Activated CD8-positive, alpha-beta memory T cell treated with anti-CD3 and anti-CD28 coated beads, Interleukin-2, amount 10 ng/mL, durations not matched to agents 7 days and 5 days (primary cell): ENCODE data around the gene NLRP10. TPM values are rescaled to one million over a fixed set of nuclear protein-coding genes. Genes with fewer than 3 reads are reported as not detected.

ENCODE experiments used
- ATAC-seq: fragments of 150-1000 bp; cut with Tn5 transposase; one replicate; pipeline ENCODE4 v1.10.0; 2021; ENCODE audit warnings: moderate library complexity
- CTCF ChIA-PET: fragments of 350-600 bp; sonication (Branson Sonifier 250); formaldehyde crosslinking; loops from one replicate; lab custom pipeline; 2021; ENCODE audit warnings: antibody characterized with exemption; lab: Charles Lee
- DNase-seq: peaks from one replicate; pipeline ENCODE4 v3.0.0-alpha.2; 2020
- H3K27ac Mint-ChIP-seq: one replicate; pipeline ENCODE4 v1.8.0; 2021; ENCODE audit warnings: mild to moderate bottlenecking, mixed read lengths
- H3K27me3 Mint-ChIP-seq: one replicate; pipeline ENCODE4 v1.8.0; 2021; ENCODE audit warnings: mixed read lengths
- H3K36me3 Mint-ChIP-seq: one replicate; pipeline ENCODE4 v1.8.0; 2021; ENCODE audit warnings: mild to moderate bottlenecking, mixed read lengths
- H3K4me1 Mint-ChIP-seq: one replicate; pipeline ENCODE4 v1.8.0; 2021; ENCODE audit warnings: mixed read lengths
- H3K4me3 Mint-ChIP-seq: one replicate; pipeline ENCODE4 v1.8.0; 2021; ENCODE audit warnings: mild to moderate bottlenecking, moderate library complexity, mixed read lengths
- H3K9me3 Mint-ChIP-seq: one replicate; pipeline ENCODE4 v1.8.0; 2022; ENCODE audit warnings: low read depth, mixed read lengths
- total RNA-seq, 2 experiments: library from RNA; stranded (reverse); gene quantifications; one replicate each; pipeline ENCODE4 v1.2.3, GENCODE V29; 2021

Gene NLRP10
- total RNA-seq, 2 experiments from 2014 or later = not detected

DNA sequence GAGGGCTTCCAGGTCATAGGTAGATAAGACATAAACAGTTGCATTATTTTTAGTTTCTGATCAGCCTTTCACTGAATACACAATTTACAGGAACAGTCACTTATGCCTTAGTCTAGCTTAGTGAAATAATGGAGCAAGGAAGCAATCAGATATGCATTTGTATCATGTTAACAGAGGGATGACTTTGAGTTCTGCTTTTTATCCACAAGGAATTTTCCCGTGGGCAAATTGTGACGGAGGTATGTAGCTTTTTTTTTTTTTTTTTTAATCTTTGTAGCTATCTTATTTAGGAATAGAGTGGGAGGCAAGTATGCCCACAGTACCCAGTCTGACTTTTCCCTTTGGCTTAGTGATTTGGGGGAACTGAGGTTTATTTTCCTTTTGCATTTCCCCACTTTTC is 3.4 kb upstream of the NLRP10 start:
- DNase-seq (no peak), ATAC-seq (no peak)
- H3K27ac Mint-ChIP-seq = no peak overlapping the region
- CTCF ChIA-PET = interaction anchor here (1.0 to 1.1 kb wide), 2 partner anchors 64 to 130 kb away, joined by 3 read pairs; no protein-coding TSS in a partner anchor
- no peaks in the 10 kb centered on the region for H3K4me1 Mint-ChIP-seq
- no peaks in the 10 kb centered on the region for H3K9me3 Mint-ChIP-seq
- H3K36me3 Mint-ChIP-seq = no peaks in the 10 kb centered on the region
- H3K27me3 Mint-ChIP-seq = peaks cover 21% of the 10 kb centered on the region
- no peak overlapping the region for H3K4me3 Mint-ChIP-seq

DNA sequence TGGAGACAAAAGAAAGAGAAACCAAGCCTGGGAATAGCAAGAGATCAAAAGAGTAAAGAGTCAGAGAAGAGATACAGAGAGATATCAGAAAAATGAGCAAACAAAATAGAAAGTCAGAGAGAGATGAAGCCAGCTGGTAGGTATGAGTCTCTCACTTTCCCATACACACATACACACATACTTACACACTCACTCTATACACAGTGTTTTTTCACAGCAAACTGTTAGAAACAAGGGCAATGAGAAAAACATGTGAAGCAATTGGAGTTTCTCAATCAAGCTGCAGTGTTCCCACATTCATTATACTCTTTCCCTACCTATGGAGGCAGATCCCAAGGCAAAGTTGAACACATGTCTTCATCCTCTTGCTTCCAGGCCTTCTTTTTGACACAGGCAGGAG is 2.6 kb upstream of the NLRP10 start:
- no peak for DNase-seq
- CTCF ChIA-PET = interaction anchor here (1.0 kb wide), 1 partner anchor 131 kb away, joined by 3 read pairs; no protein-coding TSS in a partner anchor
- Mint-ChIP-seq H3K4me1 (no peaks in the 10 kb centered on the region), H3K36me3 (no peaks in the 10 kb centered on the region), H3K9me3 (no peaks in the 10 kb centered on the region), H3K27me3 (peaks cover 18% of the 10 kb centered on the region), H3K4me3 (no peak overlapping the region), H3K27ac (no peak overlapping the region)
- ATAC-seq = no peak

DNA sequence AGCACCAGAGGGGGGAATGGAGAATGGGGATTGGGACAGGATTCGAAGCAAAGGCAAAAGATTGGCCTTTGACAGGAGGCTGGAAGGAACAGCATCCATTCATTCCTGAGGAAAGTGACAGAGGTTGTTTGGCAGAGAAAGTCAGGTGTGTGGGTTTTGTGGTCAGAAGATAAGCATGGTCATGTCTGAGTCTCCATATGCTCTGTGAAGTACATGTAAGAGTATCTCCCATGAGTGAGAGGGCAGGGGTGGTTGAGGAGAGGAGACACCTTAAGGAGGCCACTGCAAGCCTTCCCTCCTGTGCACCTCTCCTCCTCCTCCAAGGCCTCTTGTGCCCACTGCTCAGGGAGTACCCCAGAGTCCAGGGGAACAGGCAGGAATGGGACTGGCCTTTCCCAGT is 1.9 kb upstream of the NLRP10 start:
- no peak for DNase-seq
- no peaks in the 10 kb centered on the region for H3K4me1 Mint-ChIP-seq
- no peak for ATAC-seq
- H3K36me3 Mint-ChIP-seq = no peaks in the 10 kb centered on the region
- H3K9me3 Mint-ChIP-seq = no peaks in the 10 kb centered on the region
- CTCF ChIA-PET = no interaction called here
- H3K4me3 Mint-ChIP-seq = no peak overlapping the region
- H3K27ac Mint-ChIP-seq = no peak overlapping the region
- H3K27me3 Mint-ChIP-seq = peaks cover 18% of the 10 kb centered on the region

DNA sequence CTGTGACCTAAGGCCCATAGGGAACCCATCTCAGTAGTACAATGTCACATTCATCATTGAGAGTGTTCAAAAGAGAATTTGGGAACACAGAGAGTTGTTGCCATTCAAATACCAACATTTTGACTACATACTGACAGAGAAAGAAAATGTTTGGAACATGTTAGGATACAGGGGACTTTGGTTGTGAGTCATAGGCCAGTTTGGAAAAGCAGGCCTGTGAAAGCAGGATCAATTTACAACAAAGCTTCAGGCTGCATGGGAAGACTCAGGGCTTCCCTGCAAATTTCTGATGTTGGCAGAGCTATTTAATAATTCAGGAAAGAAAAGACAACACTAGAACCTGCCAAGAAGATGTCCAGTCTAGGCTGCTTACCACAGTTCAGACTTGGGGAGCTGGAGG is 374 bp downstream of the NLRP10 start:
- Mint-ChIP-seq H3K4me1 (no peaks in the 10 kb centered on the region), H3K9me3 (no peaks in the 10 kb centered on the region), H3K27me3 (peaks cover 17% of the 10 kb centered on the region), H3K4me3 (no peak overlapping the region), H3K27ac (no peak overlapping the region), H3K36me3 (no peaks in the 10 kb centered on the region)
- DNase-seq (no peak), ATAC-seq (no peak)
- CTCF ChIA-PET = no interaction called here

DNA sequence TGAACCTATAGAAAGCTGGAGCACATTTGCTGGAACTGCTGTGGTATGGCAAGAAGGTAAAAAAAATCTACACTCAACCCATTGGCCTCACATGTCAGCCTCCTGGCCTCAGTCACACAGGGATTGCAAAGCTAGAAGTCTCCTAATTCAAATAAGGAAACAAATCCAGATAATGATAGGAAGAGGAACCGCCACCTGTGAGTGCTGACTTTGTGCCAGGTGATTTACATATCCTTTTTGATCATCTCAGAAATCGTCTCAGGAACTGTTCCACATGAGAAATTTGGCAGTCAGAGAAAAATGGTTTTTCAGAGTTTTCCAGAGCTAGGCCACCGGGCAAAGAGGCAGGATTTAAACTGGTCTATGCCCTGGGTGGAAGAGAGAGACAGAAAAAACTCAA is 986 bp downstream of the NLRP10 start:
- H3K4me3 Mint-ChIP-seq = no peak overlapping the region
- no peaks in the 10 kb centered on the region for H3K36me3 Mint-ChIP-seq
- ATAC-seq = no peak
- no peaks in the 10 kb centered on the region for H3K9me3 Mint-ChIP-seq
- peaks cover 18% of the 10 kb centered on the region for H3K27me3 Mint-ChIP-seq
- no peak for DNase-seq
- no peaks in the 10 kb centered on the region for H3K4me1 Mint-ChIP-seq
- no peak overlapping the region for H3K27ac Mint-ChIP-seq
- CTCF ChIA-PET = no interaction called here

DNA sequence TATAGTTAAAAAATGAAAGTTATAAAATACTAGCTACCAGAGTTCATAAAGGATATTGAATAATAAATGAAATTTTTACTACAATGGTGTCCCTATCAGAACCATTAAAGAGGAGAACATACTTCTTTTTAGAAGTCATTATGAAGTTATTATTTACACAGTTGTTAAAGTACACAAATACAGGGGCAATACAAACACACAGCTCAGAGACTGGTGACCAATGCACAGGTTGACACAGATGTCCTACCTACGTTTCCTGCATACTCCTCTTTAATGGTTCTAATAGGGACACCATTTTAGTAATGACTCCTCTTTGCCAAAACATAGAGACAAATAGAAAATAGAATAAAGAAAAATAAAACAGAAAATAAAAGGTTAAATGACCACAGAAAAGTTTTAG is 10.1 kb downstream of the NLRP10 start:
- Mint-ChIP-seq H3K4me1 (no peaks in the 10 kb centered on the region), H3K27ac (no peak overlapping the region), H3K36me3 (no peaks in the 10 kb centered on the region), H3K9me3 (no peaks in the 10 kb centered on the region), H3K4me3 (no peak overlapping the region), H3K27me3 (peaks cover 21% of the 10 kb centered on the region)
- CTCF ChIA-PET = no interaction called here
- ATAC-seq (no peak), DNase-seq (no peak)

DNA sequence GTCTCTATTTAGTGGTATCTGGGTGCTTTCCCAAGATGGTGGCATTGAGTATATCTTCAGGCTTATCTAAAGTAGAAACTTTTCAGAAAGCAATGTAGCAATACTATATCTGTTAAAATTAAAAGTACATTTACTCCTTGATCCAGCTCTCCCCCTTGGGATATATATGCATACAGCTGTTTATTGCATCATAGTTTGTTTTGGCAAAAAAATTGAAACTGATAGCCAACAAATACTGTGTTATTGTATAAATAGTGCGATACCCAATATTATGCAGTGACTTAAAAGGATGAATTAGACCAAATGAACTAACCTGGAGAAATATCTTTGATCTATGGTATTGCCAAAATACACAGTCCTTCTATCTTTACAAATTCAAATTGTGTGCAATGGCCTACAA is 15.3 kb downstream of the NLRP10 start:
- Mint-ChIP-seq H3K36me3 (no peaks in the 10 kb centered on the region), H3K27me3 (peaks cover 18% of the 10 kb centered on the region), H3K4me1 (no peaks in the 10 kb centered on the region), H3K27ac (no peak overlapping the region), H3K9me3 (no peaks in the 10 kb centered on the region), H3K4me3 (no peak overlapping the region)
- ATAC-seq = no peak
- CTCF ChIA-PET = no interaction called here
- no peak for DNase-seq

DNA sequence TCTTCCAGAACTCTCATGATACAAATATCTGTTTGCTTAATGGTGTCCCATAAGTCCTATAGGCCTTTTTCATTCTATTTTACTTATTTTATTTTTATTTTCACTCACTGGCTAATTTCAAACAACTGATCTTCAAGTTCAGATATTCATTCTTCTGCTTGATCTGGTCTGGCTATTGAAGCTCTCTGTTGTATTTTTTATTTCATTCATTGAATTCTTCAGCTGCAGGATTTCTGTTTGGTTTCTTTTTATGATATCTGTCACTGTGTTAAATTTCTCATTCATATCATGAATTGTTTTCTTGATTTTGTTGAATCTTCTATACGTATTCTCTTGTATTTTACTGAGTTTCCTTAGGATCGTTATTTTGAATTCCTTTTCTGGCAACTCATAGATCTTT is 21.1 kb downstream of the NLRP10 start:
- Mint-ChIP-seq H3K4me1 (no peaks in the 10 kb centered on the region), H3K4me3 (no peak overlapping the region), H3K36me3 (no peaks in the 10 kb centered on the region), H3K27me3 (peaks cover 11% of the 10 kb centered on the region), H3K27ac (no peak overlapping the region), H3K9me3 (peaks cover 3% of the 10 kb centered on the region)
- DNase-seq = no peak
- ATAC-seq = no peak
- CTCF ChIA-PET = no interaction called here

DNA sequence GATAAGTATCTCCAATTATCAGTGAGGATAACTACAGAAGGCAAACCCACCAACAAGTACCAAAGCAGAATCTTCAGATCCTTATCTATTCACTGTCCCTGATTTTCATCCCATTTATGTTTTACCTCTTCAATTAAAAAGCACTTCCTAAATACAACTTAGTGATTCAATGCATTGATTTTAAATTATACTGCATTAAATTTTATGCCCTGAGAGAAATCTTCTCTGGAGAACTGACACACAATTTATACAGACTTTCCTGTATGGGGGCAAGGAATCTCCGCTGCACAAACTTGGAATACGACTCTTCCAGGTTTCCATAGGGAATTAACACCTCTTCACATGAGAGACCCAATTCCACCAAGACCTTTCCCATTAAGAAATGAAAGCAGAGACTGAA is 23.6 kb downstream of the NLRP10 start, which contains the start of gene OR10A3:
OR10A3 (minus strand) TSS at position 101 of the 400 bp plus-strand sequence. CDS start 2,188 bp downstream, outside the sequence.
- Mint-ChIP-seq H3K36me3 (no peaks in the 10 kb centered on the region), H3K9me3 (peaks cover 3% of the 10 kb centered on the region), H3K27me3 (peaks cover 4% of the 10 kb centered on the region), H3K4me3 (no peak within 1 kb of the TSS), H3K27ac (no peak within 1 kb of the TSS), H3K4me1 (no peaks in the 10 kb centered on the region)
- CTCF ChIA-PET = no interaction called here
- DNase-seq (no peak), ATAC-seq (no peak)

DNA sequence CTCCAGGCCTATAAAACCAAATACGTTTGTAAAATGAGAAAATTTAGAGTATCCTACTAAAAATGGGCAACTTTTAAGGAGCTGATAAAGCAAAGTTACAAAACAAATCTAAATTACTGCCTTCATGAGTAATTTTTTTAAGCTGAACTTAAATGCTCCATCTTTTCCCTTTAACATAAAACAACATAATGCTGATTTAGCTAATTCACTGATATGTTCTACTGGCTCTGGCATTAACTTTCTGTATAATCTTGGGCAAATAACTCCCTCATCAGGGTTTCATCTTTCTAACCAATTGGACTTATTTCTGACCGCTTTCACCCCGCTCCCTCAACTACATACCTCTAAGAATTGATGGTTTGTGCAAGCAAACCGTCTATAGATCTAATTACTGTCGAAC is 24.1 kb downstream of the NLRP10 start:
- Mint-ChIP-seq H3K4me1 (no peaks in the 10 kb centered on the region), H3K9me3 (peaks cover 3% of the 10 kb centered on the region), H3K27me3 (peaks cover 4% of the 10 kb centered on the region), H3K36me3 (no peaks in the 10 kb centered on the region), H3K27ac (no peak overlapping the region), H3K4me3 (no peak overlapping the region)
- CTCF ChIA-PET = no interaction called here
- ATAC-seq (no peak), DNase-seq (no peak)

DNA sequence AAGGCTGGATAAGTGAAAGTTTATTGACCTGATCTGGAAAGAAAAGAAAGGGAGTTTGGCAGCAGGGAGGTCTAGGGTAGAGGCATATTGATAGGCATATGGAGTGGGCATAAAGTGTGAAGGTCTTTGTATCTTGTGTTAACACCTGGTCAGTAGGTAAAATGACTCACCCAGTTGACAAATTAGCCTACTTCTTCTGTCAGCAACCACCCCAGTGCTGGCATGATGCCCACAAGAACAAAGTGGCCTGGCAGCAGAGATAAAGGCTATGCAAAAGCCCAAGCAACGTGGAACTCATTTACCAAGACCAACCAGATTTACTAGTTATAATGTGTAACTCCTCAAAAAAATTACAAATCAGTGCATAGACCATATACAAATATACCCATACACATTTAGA is 28.6 kb downstream of the NLRP10 start:
- Mint-ChIP-seq H3K27ac (no peak overlapping the region), H3K4me3 (no peak overlapping the region), H3K27me3 (peaks cover 12% of the 10 kb centered on the region), H3K4me1 (no peaks in the 10 kb centered on the region), H3K36me3 (no peaks in the 10 kb centered on the region), H3K9me3 (no peaks in the 10 kb centered on the region)
- no peak for ATAC-seq
- CTCF ChIA-PET = no interaction called here
- no peak for DNase-seq

DNA sequence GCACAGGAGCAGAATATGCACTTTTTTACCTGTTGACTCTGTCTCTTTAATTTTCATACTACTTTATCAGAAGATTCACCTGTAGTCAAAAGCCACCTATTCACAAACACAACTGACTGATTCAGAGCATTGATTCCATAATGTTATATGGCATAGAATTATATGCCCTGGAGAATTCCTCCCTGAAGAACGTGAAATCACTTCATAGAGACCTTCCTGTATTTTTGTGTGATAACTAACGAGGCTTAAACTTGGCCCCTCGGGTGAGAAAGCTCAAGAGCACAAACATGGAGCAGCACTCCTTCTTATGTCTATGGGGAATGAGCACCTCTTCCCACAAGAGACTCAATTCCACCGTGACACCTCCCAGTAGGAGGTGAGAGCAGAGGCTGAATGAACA is 34.1 kb downstream of the NLRP10 start, which contains the start of gene OR10A6:
OR10A6 (minus strand) TSS at position 101 of the 400 bp plus-strand sequence. CDS start 2,606 bp downstream, outside the sequence.
- Mint-ChIP-seq H3K4me3 (no peak within 1 kb of the TSS), H3K27ac (no peak within 1 kb of the TSS), H3K27me3 (peaks cover 10% of the 10 kb centered on the region), H3K36me3 (no peaks in the 10 kb centered on the region), H3K9me3 (no peaks in the 10 kb centered on the region), H3K4me1 (no peaks in the 10 kb centered on the region)
- CTCF ChIA-PET = no interaction called here
- DNase-seq (no peak), ATAC-seq (no peak)

DNA sequence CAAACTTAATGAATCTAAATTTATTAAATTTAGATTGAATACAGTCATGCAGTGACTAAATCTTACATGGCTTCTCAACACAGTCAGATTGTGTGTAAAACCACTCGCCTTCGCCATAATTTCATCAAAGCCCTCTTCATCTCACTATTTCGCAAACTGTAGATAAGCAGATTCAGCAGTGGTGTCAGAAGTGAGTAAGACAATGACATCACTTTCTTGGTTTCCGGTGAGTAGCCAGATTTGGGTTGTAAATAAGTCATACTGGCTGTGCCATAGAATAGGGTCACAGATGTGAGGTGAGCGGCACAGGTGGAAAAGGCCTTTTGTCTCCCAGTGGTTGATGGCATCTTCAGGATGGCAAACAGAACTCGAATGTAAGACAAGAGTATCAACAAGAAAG is 37.6 kb downstream of the NLRP10 start:
- H3K4me3 Mint-ChIP-seq = no peak overlapping the region
- ATAC-seq = no peak
- H3K9me3 Mint-ChIP-seq = no peaks in the 10 kb centered on the region

DNA sequence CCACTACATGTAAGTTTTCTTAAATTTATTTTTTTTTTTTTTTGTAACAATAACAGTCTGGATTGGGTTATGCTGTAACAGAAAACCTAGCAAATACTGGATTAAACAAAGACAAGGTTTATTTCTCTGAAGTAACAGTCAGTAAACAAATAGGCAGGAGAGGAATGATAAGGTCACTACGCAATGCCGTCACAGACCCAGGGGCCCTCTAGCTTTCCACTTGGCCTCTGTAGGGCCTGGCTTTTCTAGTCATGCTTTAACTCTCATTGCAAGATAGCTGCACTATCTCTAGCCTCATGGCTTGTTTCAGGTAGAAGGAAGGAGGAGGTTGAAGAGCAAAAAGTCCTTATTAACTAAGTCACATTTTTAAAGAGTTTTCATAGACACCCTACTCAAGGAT is 40.7 kb downstream of the NLRP10 start:
- peaks cover 11% of the 10 kb centered on the region for H3K27me3 Mint-ChIP-seq
- CTCF ChIA-PET = no interaction called here
- no peaks in the 10 kb centered on the region for H3K9me3 Mint-ChIP-seq
- DNase-seq (no peak), ATAC-seq (no peak)
- H3K4me1 Mint-ChIP-seq = no peaks in the 10 kb centered on the region
- H3K4me3 Mint-ChIP-seq = no peak overlapping the region
- no peaks in the 10 kb centered on the region for H3K36me3 Mint-ChIP-seq
- H3K27ac Mint-ChIP-seq = no peak overlapping the region

More for the DNA sequence above, 37.6 kb downstream of the NLRP10 start:
- CTCF ChIA-PET = no interaction called here
- no peak for DNase-seq
- H3K4me1 Mint-ChIP-seq = no peaks in the 10 kb centered on the region
- H3K27me3 Mint-ChIP-seq = peaks cover 17% of the 10 kb centered on the region
- no peaks in the 10 kb centered on the region for H3K36me3 Mint-ChIP-seq
- no peak overlapping the region for H3K27ac Mint-ChIP-seq

DNA sequence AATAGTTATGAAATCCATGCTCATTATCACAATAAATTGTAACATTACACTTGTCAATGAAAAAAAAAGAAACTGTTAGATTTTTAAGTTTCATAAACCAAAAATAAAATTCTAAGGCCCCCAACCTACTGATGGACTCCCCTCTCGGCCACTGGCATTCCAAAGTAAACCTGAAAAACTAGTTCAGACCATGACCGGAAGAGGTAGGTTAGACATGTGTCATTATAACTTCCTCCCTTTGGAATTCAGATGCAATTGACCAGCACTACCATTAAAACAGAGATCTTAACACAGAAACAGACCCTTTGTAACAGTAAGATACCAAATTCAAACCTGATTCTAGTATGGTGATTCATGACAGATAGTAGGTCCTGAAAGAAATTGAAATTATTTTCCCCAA is 47.1 kb downstream of the NLRP10 start:
- H3K4me3 Mint-ChIP-seq = no peak overlapping the region
- no peak overlapping the region for H3K27ac Mint-ChIP-seq
- DNase-seq (no peak), ATAC-seq (no peak)
- H3K27me3 Mint-ChIP-seq = no peaks in the 10 kb centered on the region
- no peaks in the 10 kb centered on the region for H3K9me3 Mint-ChIP-seq
- H3K4me1 Mint-ChIP-seq = no peaks in the 10 kb centered on the region
- H3K36me3 Mint-ChIP-seq = no peaks in the 10 kb centered on the region
- CTCF ChIA-PET = no interaction called here
